Hematopoietic multipotent progenitor cell treated with erythropoietin and hydrocortisone succinate and interleukin-3 and kit ligand, for 4 days (in vitro differentiated cells): ENCODE measurements around the gene APOBEC3C.
A peak's percentile ranks its signal among the peaks of the same experiment; 100 is the strongest.
"Not testable (repeated sequence)": the region's sequence is repeated elsewhere in the genome, so short reads cannot be mapped to it uniquely, and the experiment has no call there.

ENCODE experiments used
- DNase-seq: peaks from one replicate; pipeline ENCODE4 v3.0.0-alpha.2; 2015

APOBEC3C gene

GRCh38 chr22:38984224-38984623 lies 29.8 kb upstream of the APOBEC3C start:
- peak; percentile 77 for DNase-seq

GRCh38 chr22:38984784-38985757 lies 29.0 kb upstream of the APOBEC3C start:
- DNase-seq: not testable (repeated sequence)

GRCh38 chr22:38986629-38987028 lies 27.4 kb upstream of the APOBEC3C start:
- no peak for DNase-seq

GRCh38 chr22:38987171-38987895 lies 26.7 kb upstream of the APOBEC3C start:
- no peak for DNase-seq

- DNase-seq: peak; percentile 31
Measured at GRCh38 chr22:38989466-38989865, 24.6 kb upstream of the APOBEC3C start.

- peak; percentile 50 for DNase-seq
Measured at GRCh38 chr22:38992871-38993371, 21.1 kb upstream of the APOBEC3C start.

- no peak for DNase-seq
Measured at GRCh38 chr22:38996105-38996504, 18.0 kb upstream of the APOBEC3C start.

- DNase-seq: no peak
Measured at GRCh38 chr22:38997518-38997917, 16.5 kb upstream of the APOBEC3C start.

GRCh38 chr22:39003165-39003638 lies 10.9 kb upstream of the APOBEC3C start:
- DNase-seq: peak; percentile 94

GRCh38 chr22:39007177-39007576 lies 6.9 kb upstream of the APOBEC3C start:
- DNase-seq: no peak

- DNase-seq: not testable (repeated sequence)
Measured at GRCh38 chr22:39008271-39008850, 5.7 kb upstream of the APOBEC3C start.

GRCh38 chr22:39010946-39011345 lies 3.1 kb upstream of the APOBEC3C start:
- DNase-seq: no peak

GRCh38 chr22:39012533-39013511 lies 1.2 kb upstream of the APOBEC3C start:
- peak; percentile 14 for DNase-seq

- DNase-seq: peak; percentile 60
Measured at GRCh38 chr22:39013561-39013941, 506 bp upstream of the APOBEC3C start.

GRCh38 chr22:39014723-39015121 lies 665 bp downstream of the APOBEC3C start:
- DNase-seq: peak; percentile 40

- DNase-seq: no peak
Measured at GRCh38 chr22:39016592-39016991, 2.5 kb downstream of the APOBEC3C start.

- no peak for DNase-seq
Measured at GRCh38 chr22:39017596-39018365, 3.7 kb downstream of the APOBEC3C start.

- DNase-seq: peak; percentile 27
Measured at GRCh38 chr22:39020021-39020651, 6.1 kb downstream of the APOBEC3C start.

- no peak for DNase-seq
Measured at GRCh38 chr22:39021552-39022250, 7.6 kb downstream of the APOBEC3C start.
